Activated naive CD4-positive, alpha-beta T cell treated with anti-CD3 and anti-CD28 coated beads, Interleukin-2, amount 50 U/mL, for 72 hours (primary cell): ENCODE measurements around the gene BICD2. TPM values are rescaled to one million over a fixed set of nuclear protein-coding genes. Genes with fewer than 3 reads are reported as not detected.
"Not testable (repeated sequence)": the region's sequence is repeated elsewhere in the genome, so short reads cannot be mapped to it uniquely, and the experiment has no call there.

Source experiments
- ATAC-seq, 2 donors: fragments of 150-1000 bp; cut with Tn5 transposase; 2 replicates each; pipeline ENCODE4 v1.10.0; 2021; ENCODE audit warnings: mild to moderate bottlenecking in 2 of 2, moderate library complexity in 2 of 2
- DNase-seq, 2 donors: peaks; one replicate each; pipeline ENCODE4 v3.0.0; 2021 to 2022; ENCODE audit warnings: low spot score in 2 of 2
- H3K27ac Mint-ChIP-seq, 2 donors: one replicate each; pipeline ENCODE4 v1.8.0; 2022; ENCODE audit warnings: mild to moderate bottlenecking in 2 of 2, mixed read lengths in 2 of 2
- H3K36me3 Mint-ChIP-seq, 2 donors: one replicate each; pipeline ENCODE4 v1.8.0; 2022; ENCODE audit warnings: mixed read lengths in 2 of 2
- H3K9me3 Mint-ChIP-seq, 2 donors: one replicate each; pipeline ENCODE4 v1.8.0; 2022; ENCODE audit warnings: mixed read lengths in 2 of 2
- total RNA-seq, 2 donors: library from RNA; stranded (reverse); gene quantifications; one replicate each; pipeline ENCODE4 v1.2.3, GENCODE V29; 2022

BICD2 gene
- total RNA-seq, 2 donors from 2014 or later, result 15.0 to 15.3 TPM

DNA sequence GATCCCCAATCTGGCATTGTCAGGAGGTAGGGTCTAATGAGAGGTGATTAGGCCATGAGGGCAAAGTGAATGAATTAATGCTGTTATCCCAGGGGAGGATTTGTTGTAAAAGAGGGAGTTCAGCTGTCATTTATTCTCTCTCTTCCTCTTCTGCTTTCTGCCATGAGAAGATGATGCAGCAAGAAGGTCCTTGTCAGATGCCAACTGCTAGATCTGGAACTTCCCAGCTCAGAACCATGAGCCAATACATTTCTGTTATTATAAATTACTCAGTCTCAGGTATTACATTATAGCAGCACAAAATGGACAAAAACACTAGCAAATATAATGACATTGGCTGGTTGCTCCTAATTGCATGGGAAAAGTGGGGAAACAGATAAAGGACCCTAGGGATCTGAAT, 15.6 kb upstream of the BICD2 start:
- H3K36me3 Mint-ChIP-seq, result peaks cover 0 to under 1% of the 10 kb centered on the region in 2 donors
- no peaks in the 10 kb centered on the region for H3K9me3 Mint-ChIP-seq
- ATAC-seq, result no peak

DNA sequence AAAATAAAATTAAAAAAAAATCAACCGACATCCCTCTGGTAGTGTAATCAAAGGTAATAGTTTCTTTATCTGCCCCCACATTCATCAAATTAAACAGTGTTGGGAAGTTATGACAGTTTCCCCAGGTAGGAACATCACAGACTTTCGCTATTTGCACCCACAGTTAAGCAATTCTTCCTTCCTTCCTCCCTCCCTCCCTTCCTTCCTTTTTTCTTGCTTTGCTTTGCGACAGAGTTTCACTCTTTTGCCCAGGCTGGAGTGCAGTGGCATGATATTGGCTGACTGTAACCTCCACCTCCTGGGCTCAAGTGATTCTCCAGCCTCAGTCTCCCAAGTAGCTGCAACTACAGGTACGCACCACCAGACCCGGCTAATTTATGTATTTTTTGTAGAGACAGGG, 10.8 kb upstream of the BICD2 start:
- no peaks in the 10 kb centered on the region for H3K36me3 Mint-ChIP-seq
- H3K9me3 Mint-ChIP-seq, result no peaks in the 10 kb centered on the region
- no peak overlapping the region for H3K27ac Mint-ChIP-seq
- no peak for DNase-seq
- ATAC-seq, result no peak

More for the DNA sequence above, 15.6 kb upstream of the BICD2 start:
- H3K27ac Mint-ChIP-seq, result no peak overlapping the region
- DNase-seq, result no peak

DNA sequence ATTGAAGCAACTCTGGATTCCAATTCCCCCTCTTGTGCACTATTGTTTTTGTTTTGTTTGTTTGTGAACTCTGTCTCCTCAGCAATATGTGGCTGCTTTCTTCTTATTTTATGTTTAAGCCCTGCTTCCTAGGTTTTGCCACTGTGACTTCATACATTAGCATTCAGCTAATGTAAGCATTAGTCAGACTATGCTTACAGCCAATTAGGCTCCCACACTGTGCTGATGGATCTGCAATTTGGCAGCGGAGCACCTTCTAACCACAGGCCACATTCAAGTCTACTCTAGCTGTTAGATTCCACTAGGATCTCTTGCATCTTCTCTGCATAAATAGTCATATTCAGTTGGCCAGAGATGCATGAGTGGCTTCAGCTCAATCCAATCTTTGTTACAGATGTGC, 9.6 kb upstream of the BICD2 start:
- H3K9me3 Mint-ChIP-seq, result no peaks in the 10 kb centered on the region
- no peak overlapping the region for H3K27ac Mint-ChIP-seq
- no peak for DNase-seq
- no peaks in the 10 kb centered on the region for H3K36me3 Mint-ChIP-seq
- no peak for ATAC-seq

DNA sequence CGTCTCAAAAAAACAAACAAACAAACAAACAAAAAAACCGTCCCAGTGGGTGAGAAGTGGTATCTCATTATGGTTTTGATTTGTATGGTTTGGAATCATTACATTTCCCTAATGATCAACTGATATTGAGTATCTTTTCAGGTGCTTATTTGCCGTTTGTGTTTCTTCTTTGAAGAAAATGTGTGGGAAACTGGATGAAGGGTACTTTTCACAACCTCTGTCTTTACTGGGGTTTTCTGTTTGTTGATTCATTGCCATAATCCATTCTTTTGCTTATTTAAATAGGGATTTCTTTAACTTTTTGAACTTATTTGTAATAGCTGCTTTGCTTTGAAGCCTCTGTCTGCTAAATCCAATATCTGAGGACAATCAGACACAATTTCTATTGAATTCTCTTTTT, 9.2 kb upstream of the BICD2 start:
- H3K9me3 Mint-ChIP-seq, result no peaks in the 10 kb centered on the region

DNA sequence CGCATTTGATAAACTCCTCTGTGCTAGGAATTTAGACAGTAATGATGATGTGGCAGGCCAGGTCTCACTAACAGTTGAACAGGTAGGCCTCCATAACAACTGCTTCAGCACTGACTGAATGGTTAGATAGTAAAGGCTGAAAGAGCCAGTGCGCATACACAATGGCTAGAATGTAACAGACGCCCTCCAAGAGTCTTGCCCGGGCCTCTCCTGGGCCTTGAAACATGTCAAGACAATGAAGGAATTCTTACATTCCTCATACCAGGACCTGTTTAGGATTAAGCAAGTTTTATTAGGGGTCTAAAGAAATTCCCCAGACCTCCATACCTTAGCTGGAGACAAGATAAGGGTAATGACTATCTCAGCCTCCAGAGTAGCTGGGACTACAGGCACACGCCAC, 6.7 kb upstream of the BICD2 start:
- ATAC-seq (no peak), DNase-seq (no peak)
- no peaks in the 10 kb centered on the region for H3K9me3 Mint-ChIP-seq
- H3K27ac Mint-ChIP-seq, result peak overlapping the region in 1 of 2 donors; percentile 78
- no peaks in the 10 kb centered on the region for H3K36me3 Mint-ChIP-seq

More for the DNA sequence above, 9.2 kb upstream of the BICD2 start:
- no peak for ATAC-seq
- H3K27ac Mint-ChIP-seq, result no peak overlapping the region
- DNase-seq, result no peak
- H3K36me3 Mint-ChIP-seq, result no peaks in the 10 kb centered on the region

DNA sequence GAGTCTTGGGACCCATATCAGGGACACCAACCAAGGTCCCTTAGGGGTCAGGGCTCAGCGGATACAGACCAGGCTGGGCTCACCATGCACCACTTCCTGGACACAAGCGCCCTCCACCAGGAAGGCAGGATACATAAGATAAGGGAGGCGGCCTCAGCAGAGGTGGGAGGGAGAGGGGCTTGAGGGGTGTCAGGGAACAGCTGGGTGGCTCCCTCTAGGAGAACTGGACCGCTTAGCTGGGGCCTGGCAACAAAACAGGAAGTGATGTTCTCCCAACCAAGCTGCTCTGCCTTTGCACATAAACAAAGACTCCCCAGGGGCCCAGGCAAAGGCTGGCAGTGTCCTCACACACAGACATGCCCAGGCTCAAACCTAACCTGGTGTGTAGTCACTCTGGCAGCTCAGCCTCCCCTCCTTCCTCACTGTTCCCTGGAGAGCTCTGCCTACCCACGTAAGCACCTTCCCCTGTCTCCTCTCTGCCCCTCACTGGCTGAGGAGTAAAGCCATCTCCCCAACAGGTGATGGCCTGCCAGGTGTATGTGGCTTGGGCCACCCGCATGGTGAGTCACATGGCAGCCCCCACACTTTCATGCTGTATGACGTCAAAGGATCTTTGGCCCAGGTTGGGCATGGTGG, 5.8 kb upstream of the BICD2 start:
- no peaks in the 10 kb centered on the region for H3K36me3 Mint-ChIP-seq
- DNase-seq (no peak), ATAC-seq (no peak)
- peak overlapping the region; percentile 51 to 78 for H3K27ac Mint-ChIP-seq
- H3K9me3 Mint-ChIP-seq, result no peaks in the 10 kb centered on the region

DNA sequence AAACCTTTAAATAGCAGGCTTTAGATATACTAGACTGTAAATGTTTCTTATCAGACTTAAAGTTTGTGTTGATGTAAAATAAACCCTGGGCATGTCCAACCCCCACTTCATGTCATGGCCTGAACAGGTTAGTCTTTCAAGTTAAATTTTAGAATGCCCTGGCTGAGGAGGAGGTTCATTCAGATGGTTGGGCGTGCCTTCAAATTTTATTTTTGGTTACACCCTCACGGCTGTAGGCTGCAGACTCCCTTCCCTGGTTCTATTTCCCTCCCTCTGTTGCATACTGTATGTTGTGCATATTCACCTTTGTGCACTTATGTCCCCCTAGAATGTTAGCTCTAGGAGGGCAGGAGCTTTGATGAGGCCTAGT, 5.3 kb upstream of the BICD2 start:
- Mint-ChIP-seq H3K36me3 (no peaks in the 10 kb centered on the region), H3K27ac (peak overlapping the region in 1 of 2 donors; percentile 78), H3K9me3 (no peaks in the 10 kb centered on the region)
- ATAC-seq (no peak), DNase-seq (no peak)

DNA sequence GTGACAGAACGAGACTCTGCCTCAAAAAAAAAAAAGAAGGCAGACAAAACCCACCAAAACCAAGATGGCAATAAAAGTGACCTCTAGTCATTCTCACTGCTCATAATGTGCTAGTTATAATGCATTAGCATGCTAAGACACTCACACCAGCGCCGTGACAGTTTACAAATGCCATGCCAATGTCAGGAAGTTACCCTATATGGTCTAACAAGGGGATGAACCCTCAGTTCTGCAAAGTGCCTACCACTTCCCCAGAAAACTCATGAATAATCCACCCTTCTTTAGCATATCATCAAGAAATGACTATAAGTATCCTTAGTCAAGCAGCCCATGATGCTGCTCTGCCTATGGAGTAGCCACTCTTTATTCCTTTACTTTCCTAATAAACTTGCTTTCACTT, 4.7 kb upstream of the BICD2 start:
- no peaks in the 10 kb centered on the region for H3K9me3 Mint-ChIP-seq
- H3K27ac Mint-ChIP-seq, result no peak overlapping the region
- no peaks in the 10 kb centered on the region for H3K36me3 Mint-ChIP-seq
- ATAC-seq (no peak), DNase-seq (no peak)

DNA sequence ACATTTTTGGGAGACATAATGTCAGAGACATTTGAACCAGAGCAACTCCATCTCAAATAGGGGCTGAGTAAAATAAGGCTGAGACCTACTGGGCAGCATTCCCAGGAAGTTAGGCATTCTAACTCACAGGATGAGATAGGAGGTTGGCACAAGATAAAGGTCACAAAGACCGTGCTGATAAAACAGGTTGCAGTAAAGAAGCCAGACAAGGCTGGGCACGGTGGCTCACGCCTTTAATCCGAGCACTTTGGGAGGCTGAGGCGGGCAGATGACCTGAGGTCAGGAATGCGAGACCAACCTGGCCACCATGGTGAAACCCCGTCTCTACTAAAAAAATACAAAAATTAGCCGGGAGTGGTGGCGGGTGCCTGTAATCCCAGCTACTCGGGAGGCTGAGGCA, 4.2 kb upstream of the BICD2 start:
- not testable (repeated sequence) for H3K9me3 Mint-ChIP-seq, DNase-seq, ATAC-seq, H3K36me3 Mint-ChIP-seq
- H3K27ac Mint-ChIP-seq, result peak overlapping the region in 1 of 2 donors; percentile 9

DNA sequence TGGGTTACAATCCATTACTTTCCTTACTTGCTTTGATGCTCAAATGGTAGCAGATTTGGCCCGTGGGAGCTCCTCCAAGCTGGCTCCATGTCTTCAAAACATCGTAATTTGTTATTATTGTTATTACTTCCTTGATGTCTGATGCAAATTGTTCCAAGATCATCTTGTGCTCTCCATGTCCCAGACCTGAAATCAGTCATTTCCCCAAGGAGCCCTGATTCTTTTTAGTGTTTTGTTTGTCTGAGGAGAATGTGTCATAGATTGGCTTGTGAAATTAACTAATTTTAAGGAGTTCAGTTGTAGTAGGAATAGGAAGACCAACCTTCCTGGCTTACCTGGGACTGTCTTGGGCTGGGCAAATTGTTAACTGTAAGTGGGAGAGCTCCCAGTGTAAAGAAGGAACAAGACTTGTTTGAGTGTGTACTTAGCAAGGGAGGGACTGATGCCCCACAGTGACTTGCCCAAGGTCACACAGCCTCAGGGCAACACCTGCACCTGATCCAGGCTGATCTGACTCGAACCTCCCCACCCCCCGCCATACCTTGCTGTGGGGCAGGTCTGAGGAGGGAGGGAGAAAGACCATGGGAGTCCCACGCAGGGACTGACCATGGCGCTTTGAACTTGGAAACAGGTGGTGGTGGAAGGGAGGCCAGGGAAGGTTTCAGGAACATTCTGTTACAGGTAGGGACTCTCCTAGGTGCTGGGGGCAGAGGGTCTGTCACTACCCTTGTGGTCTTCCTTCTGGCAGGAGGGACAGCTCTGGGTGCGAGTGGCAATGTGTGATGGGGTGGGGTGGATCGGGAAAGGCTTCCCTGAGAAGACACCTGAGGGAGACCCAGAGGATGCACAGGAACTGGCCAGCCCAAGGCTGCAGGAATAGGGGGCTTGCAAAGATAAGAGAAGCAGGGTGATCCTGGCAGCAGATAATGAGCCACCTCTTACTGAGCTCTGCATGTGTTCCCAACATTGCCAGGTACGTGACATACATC, 2.7 kb upstream of the BICD2 start:
- no peaks in the 10 kb centered on the region for H3K9me3 Mint-ChIP-seq
- peaks cover 6 to 8% of the 10 kb centered on the region in 2 donors for H3K36me3 Mint-ChIP-seq
- no peak for DNase-seq
- ATAC-seq, result no peak
- H3K27ac Mint-ChIP-seq, result no peak overlapping the region

DNA sequence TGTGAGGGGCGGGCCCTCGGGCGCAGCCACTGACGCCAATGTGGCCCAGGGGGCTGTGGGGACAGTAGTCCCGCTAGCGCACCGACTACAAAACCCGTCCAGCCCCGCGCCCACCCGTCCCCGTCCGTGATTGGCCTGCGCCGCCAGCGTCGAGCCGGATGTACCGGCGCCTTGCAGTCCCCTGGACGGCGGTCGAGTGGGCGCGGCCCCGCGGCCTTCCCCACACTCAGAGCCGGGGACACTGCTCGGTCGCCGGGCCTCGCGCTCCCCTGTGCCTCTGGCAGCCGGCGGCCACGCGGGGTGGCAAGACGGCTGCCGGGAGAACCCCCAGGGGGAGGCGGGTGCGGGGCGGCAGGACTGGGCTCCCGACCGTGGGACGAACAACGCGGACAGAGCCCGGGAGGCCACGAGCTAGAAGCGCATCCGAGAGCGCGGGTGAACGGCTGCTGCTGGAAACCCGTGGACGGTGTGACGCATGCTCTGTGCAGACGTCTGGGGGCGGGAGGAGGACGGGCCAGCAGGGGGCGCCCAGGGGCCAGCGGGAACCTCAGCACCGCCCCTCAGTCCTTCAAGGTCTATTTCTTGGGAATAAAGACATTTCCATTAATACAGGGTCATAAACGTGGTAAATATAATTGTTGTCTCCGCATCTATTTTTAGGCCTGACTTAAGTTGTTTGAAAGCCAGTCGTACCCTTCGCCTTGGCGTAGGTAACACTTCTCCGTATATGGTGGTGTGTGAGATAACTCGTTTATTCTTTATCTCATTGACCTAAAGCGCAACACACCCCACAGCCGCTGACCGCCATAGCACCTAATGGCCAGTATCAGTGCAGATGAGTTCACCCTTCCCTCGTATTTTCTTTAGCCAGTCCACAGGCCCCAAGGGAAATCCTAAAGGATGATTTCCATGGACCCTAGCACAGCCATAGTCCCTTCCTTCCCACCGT, 629 bp upstream of the BICD2 start:
- no peaks in the 10 kb centered on the region for H3K9me3 Mint-ChIP-seq
- ATAC-seq (peak; percentile 74 to 95), DNase-seq (peak; percentile 97)
- peaks cover 6 to 8% of the 10 kb centered on the region in 2 donors for H3K36me3 Mint-ChIP-seq
- H3K27ac Mint-ChIP-seq, result peak overlapping the region; percentile 85 to 90

DNA sequence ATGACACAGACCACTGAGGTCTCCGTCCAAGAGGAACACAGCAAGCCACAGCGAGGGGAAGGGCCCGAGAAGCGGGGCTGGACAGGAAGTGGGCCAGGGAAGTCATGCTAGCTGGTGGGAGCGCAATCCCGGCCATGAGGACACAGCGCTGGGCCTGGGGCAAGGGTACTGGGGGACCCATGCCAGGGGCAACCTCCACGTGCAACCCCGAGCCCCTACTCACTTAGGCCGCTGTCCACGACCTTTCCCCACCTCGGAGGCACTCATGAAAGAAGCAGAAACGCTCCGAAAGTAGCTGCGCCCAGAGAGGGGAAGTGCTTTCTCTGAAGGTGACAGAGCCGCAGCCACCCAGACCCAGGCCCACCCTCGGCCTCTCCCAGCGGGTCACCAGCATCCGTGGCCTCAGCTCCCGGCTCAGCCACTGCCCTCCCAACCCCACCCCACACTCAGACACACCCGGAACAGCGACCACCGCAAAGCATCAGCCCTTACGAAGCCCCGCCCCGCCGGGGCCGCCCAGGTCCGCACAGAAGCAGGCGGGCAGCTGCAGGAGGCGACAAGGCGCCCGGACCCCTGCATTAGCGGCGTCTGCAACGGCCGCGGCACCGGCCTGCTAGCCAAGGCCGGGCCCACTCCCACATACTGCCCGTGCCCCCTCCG, 782 bp downstream of the BICD2 start:
- no peaks in the 10 kb centered on the region for H3K9me3 Mint-ChIP-seq
- peaks cover 6 to 8% of the 10 kb centered on the region in 2 donors for H3K36me3 Mint-ChIP-seq
- DNase-seq, result no peak
- peak overlapping the region; percentile 85 for H3K27ac Mint-ChIP-seq
- ATAC-seq, result no peak

DNA sequence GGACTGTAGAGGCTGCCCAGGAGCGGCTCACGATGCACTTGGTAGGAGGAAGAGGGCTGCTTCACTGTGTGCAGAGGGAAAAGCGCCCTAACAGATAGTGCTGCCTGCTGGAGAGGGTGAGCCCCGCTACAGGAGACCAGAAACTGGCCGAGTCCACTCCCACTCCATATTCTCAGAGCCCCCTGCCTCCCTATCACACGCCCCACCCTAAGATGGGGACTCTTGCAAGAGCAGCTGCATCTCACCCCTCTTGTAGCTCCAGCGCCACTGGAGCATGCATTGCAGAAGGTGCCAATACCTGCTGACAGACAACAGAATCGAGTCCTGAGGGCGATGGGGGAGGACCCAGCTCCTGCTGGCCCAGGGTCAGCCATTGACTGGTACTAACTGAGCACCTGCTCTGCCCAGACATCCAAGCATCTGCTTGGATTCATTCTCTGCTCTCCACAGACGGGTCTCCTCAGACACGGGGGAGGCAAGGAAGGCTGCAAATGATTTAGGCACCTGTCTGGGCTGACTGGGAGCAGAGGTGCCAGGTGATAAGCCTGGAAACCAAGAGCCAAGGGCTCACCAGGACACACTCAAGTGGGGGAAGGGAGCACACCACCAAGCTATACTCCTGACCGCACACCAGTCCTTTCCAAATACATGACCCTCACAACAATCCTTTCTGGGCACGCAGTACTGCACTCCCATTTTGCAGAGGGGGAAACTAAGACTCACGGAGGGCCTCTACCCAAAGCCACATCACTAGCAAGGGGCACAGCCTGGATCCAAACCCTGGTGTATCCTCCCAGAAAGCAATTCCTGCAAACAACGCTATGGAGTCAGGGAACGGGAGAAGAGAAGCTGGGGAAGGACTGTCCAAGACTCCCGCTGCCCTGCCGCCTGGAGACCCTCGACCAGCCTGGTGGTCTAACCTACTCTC, 1.6 kb downstream of the BICD2 start:
- ATAC-seq (no peak), DNase-seq (no peak)
- Mint-ChIP-seq H3K27ac (peak overlapping the region; percentile 85), H3K36me3 (peaks cover 6 to 8% of the 10 kb centered on the region in 2 donors), H3K9me3 (no peaks in the 10 kb centered on the region)

DNA sequence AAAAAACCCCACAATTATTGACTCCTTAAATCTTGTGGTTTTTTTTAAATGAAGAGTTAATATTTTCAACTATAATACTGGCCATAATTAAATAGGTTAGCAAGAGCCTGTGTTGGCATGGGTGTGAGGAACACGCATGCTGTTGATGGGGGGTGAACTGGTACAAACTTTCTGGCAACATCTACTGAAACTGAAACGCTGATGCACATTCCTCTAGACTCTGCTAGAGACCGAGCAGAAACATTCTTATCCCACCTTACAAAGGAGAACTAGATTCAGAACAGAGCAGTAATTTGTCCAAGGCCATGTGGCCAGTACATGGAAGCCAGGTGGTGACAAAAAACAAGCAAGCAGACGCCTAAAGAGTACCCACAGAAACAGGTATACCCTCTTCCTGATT, 2.4 kb downstream of the BICD2 start:
- DNase-seq (no peak), ATAC-seq (no peak)
- peaks cover 6 to 8% of the 10 kb centered on the region in 2 donors for H3K36me3 Mint-ChIP-seq
- H3K27ac Mint-ChIP-seq, result peak overlapping the region in 1 of 2 donors; percentile 85
- no peaks in the 10 kb centered on the region for H3K9me3 Mint-ChIP-seq

DNA sequence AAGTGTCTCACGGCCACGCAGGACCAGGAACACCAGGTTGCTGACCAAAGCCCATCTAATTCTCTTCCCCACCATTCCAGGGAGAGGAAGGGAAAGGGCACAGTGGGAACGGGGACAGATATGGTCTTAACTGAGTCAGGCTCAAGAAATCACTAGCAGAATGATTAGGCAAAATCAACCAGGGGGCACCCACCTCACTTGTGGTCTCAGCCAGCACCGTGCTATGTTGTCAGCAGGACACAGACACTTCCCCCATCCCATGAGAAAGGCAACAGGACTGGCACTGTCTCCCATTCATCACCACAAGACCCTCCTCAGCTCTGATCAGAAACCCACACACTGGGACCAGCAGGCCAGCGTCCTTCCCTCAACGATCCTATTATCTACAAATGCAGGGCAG, 2.9 kb downstream of the BICD2 start:
- no peak for ATAC-seq
- H3K36me3 Mint-ChIP-seq, result peaks cover 6 to 8% of the 10 kb centered on the region in 2 donors
- peak overlapping the region; percentile 51 to 85 for H3K27ac Mint-ChIP-seq

More for the DNA sequence above, 2.9 kb downstream of the BICD2 start:
- no peak for DNase-seq
- H3K9me3 Mint-ChIP-seq, result no peaks in the 10 kb centered on the region
